Measurements from ENCODE around the gene MS4A15.

Gene MS4A15

GRCh38 chr11:60781981-60782316 is 25.3 kb downstream of the MS4A15 start:
- H3K4me3 ChIP-seq (ENCODE audit: low read depth, low read length): no peak overlapping the region
- TF ChIP-seq CTCF (IDR thresholded peaks at IDR 0.05; ENCODE audit: insufficient read depth, low read depth, low read length, missing control alignments): no peak
- no peak for DNase-seq (ENCODE audit: low read depth)

- no peak for DNase-seq (ENCODE audit: low read depth)
- TF ChIP-seq CTCF (IDR thresholded peaks at IDR 0.05; ENCODE audit: insufficient read depth, low read depth, low read length, missing control alignments): no peak
Measured at GRCh38 chr11:60782393-60783140, 25.9 kb downstream of the MS4A15 start.

GRCh38 chr11:60783141-60783484 is 26.4 kb downstream of the MS4A15 start:
- DNase-seq (ENCODE audit: low read depth): no peak
- TF ChIP-seq CTCF (IDR thresholded peaks at IDR 0.05; ENCODE audit: insufficient read depth, low read depth, low read length, missing control alignments): no peak
- H3K4me3 ChIP-seq (ENCODE audit: low read depth, low read length): no peak overlapping the region

More at GRCh38 chr11:60782393-60783140, 25.9 kb downstream of the MS4A15 start:
- no peak overlapping the region for H3K4me3 ChIP-seq (ENCODE audit: low read depth, low read length)

GRCh38 chr11:60783911-60784310 is 27.2 kb downstream of the MS4A15 start:
- TF ChIP-seq CTCF (IDR thresholded peaks at IDR 0.05; ENCODE audit: insufficient read depth, low read depth, low read length, missing control alignments): no peak
- no peak overlapping the region for H3K4me3 ChIP-seq (ENCODE audit: low read depth, low read length)
- no peak for DNase-seq (ENCODE audit: low read depth)

GRCh38 chr11:60785136-60785535 is 28.5 kb downstream of the MS4A15 start, which contains the start of gene MS4A10:
Gene MS4A10, plus strand, starts transcription at chr11:60785333. Its CDS starts 5,003 bp downstream, at chr11:60790336.
- no peak for DNase-seq (ENCODE audit: low read depth)

GRCh38 chr11:60785806-60786361 is 29.2 kb downstream of the MS4A15 start:
- no peak for DNase-seq (ENCODE audit: low read depth)
- H3K4me3 ChIP-seq (ENCODE audit: low read depth, low read length): no peak overlapping the region
- TF ChIP-seq CTCF (IDR thresholded peaks at IDR 0.05; ENCODE audit: insufficient read depth, low read depth, low read length, missing control alignments): no peak

More at GRCh38 chr11:60785136-60785535, 28.5 kb downstream of the MS4A15 start, which contains the start of gene MS4A10:
- no peak within 1 kb of the TSS for H3K4me3 ChIP-seq (ENCODE audit: low read depth, low read length)
- TF ChIP-seq CTCF (IDR thresholded peaks at IDR 0.05; ENCODE audit: insufficient read depth, low read depth, low read length, missing control alignments): no peak

Data from GM12865 (cell line).